Mesenteric fat pad (tissue), 1 donor: ENCODE results near the gene NR2C2. TPM values are rescaled to one million over a fixed set of nuclear protein-coding genes. Genes with fewer than 3 reads are reported as not detected.
"Not testable (repeated sequence)": the region's sequence is repeated elsewhere in the genome, so short reads cannot be mapped to it uniquely, and the experiment has no call there.

ENCODE experiments used
- DNase-seq: peaks from one replicate; pipeline ENCODE4 v3.0.0-alpha.2; 2020; ENCODE audit warnings: low spot score
- long read RNA-seq: library from polyadenylated mRNA; unstranded; transcript quantifications from one replicate; pipeline ENCODE4 v2.0.0, GENCODE V29; 2020
- total RNA-seq: library from RNA; stranded (reverse); fragmentation: NEBNext Ultra II Directional; extraction: Animal tissue kit (Norgen Biotek cat#: 25700); gene quantifications from one replicate; pipeline ENCODE4 v1.2.1, GENCODE V29; 2021
- donor health status: DM: yes; HTN: yes; CAD: no.

Gene NR2C2
- total RNA-seq = 32.9 TPM
- long read RNA-seq, partial matches to known transcripts = 0 of 7 reads
- long read RNA-seq, other reads (novel, unspliced or antisense) = 7 of 7 reads

- DNase-seq = peak; percentile 96
Observed at GRCh38 chr3:14947100-14947885, at the start of gene NR2C2. NR2C2 (plus strand) TSS chr3:14947583; CDS start chr3:15003915, 56,332 bp downstream.

GRCh38 chr3:14898929-14899328 lies 48.5 kb upstream of the NR2C2 start:
- no peak for DNase-seq

GRCh38 chr3:14899993-14900618 lies 47.3 kb upstream of the NR2C2 start:
- DNase-seq = no peak

GRCh38 chr3:14900881-14901873 lies 46.2 kb upstream of the NR2C2 start:
- no peak for DNase-seq

GRCh38 chr3:14902719-14903118 lies 44.7 kb upstream of the NR2C2 start:
- DNase-seq = no peak

GRCh38 chr3:14903501-14903900 lies 43.9 kb upstream of the NR2C2 start:
- not testable (repeated sequence) for DNase-seq

- DNase-seq = no peak
Observed at GRCh38 chr3:14905055-14905657, 42.2 kb upstream of the NR2C2 start.

GRCh38 chr3:14906355-14906971 lies 40.9 kb upstream of the NR2C2 start:
- DNase-seq = no peak

GRCh38 chr3:14907043-14907966 lies 40.1 kb upstream of the NR2C2 start:
- DNase-seq = no peak

GRCh38 chr3:14909250-14909649 lies 38.1 kb upstream of the NR2C2 start:
- DNase-seq = no peak

GRCh38 chr3:14911651-14912050 lies 35.7 kb upstream of the NR2C2 start:
- DNase-seq = no peak

GRCh38 chr3:14913071-14913925 lies 34.1 kb upstream of the NR2C2 start:
- DNase-seq = peak; percentile 84

- DNase-seq = peak; percentile 86
Observed at GRCh38 chr3:14913926-14914778, 33.2 kb upstream of the NR2C2 start.

- no peak for DNase-seq
Observed at GRCh38 chr3:14914779-14915117, 32.6 kb upstream of the NR2C2 start.

- DNase-seq = no peak
Observed at GRCh38 chr3:14915636-14916222, 31.7 kb upstream of the NR2C2 start.

- no peak for DNase-seq
Observed at GRCh38 chr3:14918356-14918860, 29.0 kb upstream of the NR2C2 start.

- DNase-seq = no peak
Observed at GRCh38 chr3:14920536-14920935, 26.8 kb upstream of the NR2C2 start.
